GM21360 (cell line): Measurements from ENCODE around the gene EPHA5.

ENCODE experiments used
- ATAC-seq: cut with Tn5 transposase; IDR thresholded peaks from one replicate; pipeline ENCODE4 v1.9.1; 2021; ENCODE audit warnings: mild to moderate bottlenecking, moderate library complexity; ENCODE audit not compliant: unreplicated experiment

Gene EPHA5

GRCh38 chr4:65635051-65635821, 35.1 kb downstream of the EPHA5 start:
- ATAC-seq: no peak

GRCh38 chr4:65624651-65625050, 45.6 kb downstream of the EPHA5 start:
- no peak for ATAC-seq

- ATAC-seq: no peak
These were observed 46.8 kb downstream of the EPHA5 start for GRCh38 chr4:65623506-65623905.

GRCh38 chr4:65617416-65617815, 52.9 kb downstream of the EPHA5 start:
- no peak for ATAC-seq

- no peak for ATAC-seq
These were observed 65.8 kb downstream of the EPHA5 start for GRCh38 chr4:65604515-65604914.

- no peak for ATAC-seq
These were observed 69.6 kb downstream of the EPHA5 start for GRCh38 chr4:65600656-65601055.

GRCh38 chr4:65599340-65599739, 70.9 kb downstream of the EPHA5 start:
- ATAC-seq: no peak

- ATAC-seq: no peak
These were observed 72.6 kb downstream of the EPHA5 start for GRCh38 chr4:65597697-65598096.

- ATAC-seq: no peak
These were observed 78.2 kb downstream of the EPHA5 start for GRCh38 chr4:65592089-65592488.

GRCh38 chr4:65589921-65590320, 80.4 kb downstream of the EPHA5 start:
- no peak for ATAC-seq

- ATAC-seq: no peak
These were observed 81.0 kb downstream of the EPHA5 start for GRCh38 chr4:65589331-65589730.

- no peak for ATAC-seq
These were observed 89.7 kb downstream of the EPHA5 start for GRCh38 chr4:65580551-65580950.

GRCh38 chr4:65566473-65566872, 103.8 kb downstream of the EPHA5 start:
- ATAC-seq: no peak

- ATAC-seq: no peak
These were observed 109.1 kb downstream of the EPHA5 start for GRCh38 chr4:65561164-65561563.

- no peak for ATAC-seq
These were observed 111.0 kb downstream of the EPHA5 start for GRCh38 chr4:65559270-65559669.

- no peak for ATAC-seq
These were observed 118.2 kb downstream of the EPHA5 start for GRCh38 chr4:65552057-65552456.

- ATAC-seq: no peak
These were observed 119.8 kb downstream of the EPHA5 start for GRCh38 chr4:65550500-65550899.

GRCh38 chr4:65546882-65547416, 123.3 kb downstream of the EPHA5 start:
- no peak for ATAC-seq

- ATAC-seq: no peak
These were observed 131.7 kb downstream of the EPHA5 start for GRCh38 chr4:65538571-65538970.

GRCh38 chr4:65535113-65535512, 135.2 kb downstream of the EPHA5 start:
- ATAC-seq: no peak

- ATAC-seq: no peak
These were observed 148.6 kb downstream of the EPHA5 start for GRCh38 chr4:65521666-65522065.

- ATAC-seq: no peak
These were observed 154.6 kb downstream of the EPHA5 start for GRCh38 chr4:65515646-65516045.

GRCh38 chr4:65510976-65511375, 159.3 kb downstream of the EPHA5 start:
- no peak for ATAC-seq
